Iris pigment epithelial cell (primary cell): ENCODE data around the gene COL15A1.

Experiments
- DNase-seq: peaks from one replicate; pipeline ENCODE4 v3.0.0-alpha.2; 2011; ENCODE audit warnings: low read depth

Gene COL15A1

GRCh38 chr9:99056886-99057664 is 113.4 kb downstream of the COL15A1 start:
- DNase-seq = peak; percentile 87

- peak; percentile 84 for DNase-seq
Observed at GRCh38 chr9:99057665-99058625, 114.2 kb downstream of the COL15A1 start.

- DNase-seq = no peak
Observed at GRCh38 chr9:99058964-99059921, 115.5 kb downstream of the COL15A1 start.

GRCh38 chr9:99060621-99061020 is 116.9 kb downstream of the COL15A1 start:
- no peak for DNase-seq

GRCh38 chr9:99062549-99062948 is 118.8 kb downstream of the COL15A1 start:
- no peak for DNase-seq

GRCh38 chr9:99063522-99063921 is 119.8 kb downstream of the COL15A1 start:
- no peak for DNase-seq

GRCh38 chr9:99066571-99066970 is 122.9 kb downstream of the COL15A1 start:
- no peak for DNase-seq

GRCh38 chr9:99069075-99069474 is 125.4 kb downstream of the COL15A1 start:
- DNase-seq = no peak

GRCh38 chr9:99069546-99069945 is 125.8 kb downstream of the COL15A1 start:
- DNase-seq = no peak

- DNase-seq = no peak
Observed at GRCh38 chr9:99070681-99071080, 127.0 kb downstream of the COL15A1 start.

- DNase-seq = peak; percentile 29
Observed at GRCh38 chr9:99071313-99072039, 127.8 kb downstream of the COL15A1 start.

GRCh38 chr9:99072040-99072394 is 128.3 kb downstream of the COL15A1 start:
- no peak for DNase-seq

GRCh38 chr9:99073347-99073746 is 129.6 kb downstream of the COL15A1 start:
- DNase-seq = no peak

- DNase-seq = no peak
Observed at GRCh38 chr9:99073985-99074901, 130.5 kb downstream of the COL15A1 start.

- DNase-seq = no peak
Observed at GRCh38 chr9:99074902-99075245, 131.2 kb downstream of the COL15A1 start.

- DNase-seq = peak; percentile 46
Observed at GRCh38 chr9:99075246-99075912, 131.7 kb downstream of the COL15A1 start.

GRCh38 chr9:99076030-99076429 is 132.3 kb downstream of the COL15A1 start:
- no peak for DNase-seq

GRCh38 chr9:99076483-99077171 is 132.9 kb downstream of the COL15A1 start:
- no peak for DNase-seq

- DNase-seq = no peak
Observed at GRCh38 chr9:99078717-99079116, 135.0 kb downstream of the COL15A1 start.
